GM18499 (cell line): ENCODE data around the gene PPME1.

Experiments used
- ATAC-seq: cut with Tn5 transposase; IDR thresholded peaks from one replicate; pipeline ENCODE4 v1.9.1; 2021; ENCODE audit warnings: moderate number of reproducible peaks; ENCODE audit not compliant: insufficient read depth, unreplicated experiment

Gene PPME1

GRCh38 chr11:74157169-74157568 lies 13.9 kb upstream of the PPME1 start:
- no peak for ATAC-seq

GRCh38 chr11:74159642-74160041 lies 11.4 kb upstream of the PPME1 start:
- no peak for ATAC-seq

GRCh38 chr11:74162681-74163467 lies 8.2 kb upstream of the PPME1 start:
- ATAC-seq: no peak

- ATAC-seq: no peak
These were observed 2.3 kb upstream of the PPME1 start for GRCh38 chr11:74168838-74169237.

- ATAC-seq: no peak
These were observed 1.2 kb upstream of the PPME1 start for GRCh38 chr11:74169738-74170458.

- ATAC-seq: no peak
These were observed 510 bp downstream of the PPME1 start for GRCh38 chr11:74171630-74171968.

- ATAC-seq: no peak
These were observed 908 bp downstream of the PPME1 start for GRCh38 chr11:74171997-74172396.

GRCh38 chr11:74175920-74176319 lies 4.8 kb downstream of the PPME1 start:
- ATAC-seq: no peak

GRCh38 chr11:74179234-74180052 lies 8.4 kb downstream of the PPME1 start:
- ATAC-seq: no peak

GRCh38 chr11:74182635-74183034 lies 11.5 kb downstream of the PPME1 start:
- ATAC-seq: no peak

GRCh38 chr11:74185285-74185684 lies 14.2 kb downstream of the PPME1 start:
- no peak for ATAC-seq

GRCh38 chr11:74185695-74186094 lies 14.6 kb downstream of the PPME1 start:
- ATAC-seq: no peak

GRCh38 chr11:74195828-74196227 lies 24.7 kb downstream of the PPME1 start:
- no peak for ATAC-seq

- ATAC-seq: no peak
These were observed 25.8 kb downstream of the PPME1 start for GRCh38 chr11:74196781-74197486.

GRCh38 chr11:74203966-74204365 lies 32.9 kb downstream of the PPME1 start:
- no peak for ATAC-seq

GRCh38 chr11:74204701-74205100 lies 33.6 kb downstream of the PPME1 start:
- ATAC-seq: no peak

- no peak for ATAC-seq
These were observed 34.1 kb downstream of the PPME1 start for GRCh38 chr11:74205181-74205580.

GRCh38 chr11:74206746-74207145 lies 35.7 kb downstream of the PPME1 start:
- ATAC-seq: no peak

- ATAC-seq: no peak
These were observed 37.4 kb downstream of the PPME1 start for GRCh38 chr11:74208507-74208906.

- no peak for ATAC-seq
These were observed 41.4 kb downstream of the PPME1 start for GRCh38 chr11:74212533-74212932.
